ENCODE data around the gene FUT3.

FUT3 gene

GRCh38 chr19:5799247-5800241 lies 51.7 kb downstream of the FUT3 start:
- DNase-seq: no peak

- DNase-seq: no peak
Observed at GRCh38 chr19:5798244-5798643, 53.0 kb downstream of the FUT3 start.

- DNase-seq: no peak
Observed at GRCh38 chr19:5795382-5795919, 55.8 kb downstream of the FUT3 start.

- DNase-seq: no peak
Observed at GRCh38 chr19:5793188-5793587, 58.1 kb downstream of the FUT3 start.

Data from CD4-positive, alpha-beta T cell treated with Interleukin-4 for 1 hour (primary cell).